HG03045 (cell line): ENCODE measurements around the gene MS4A18.
"Not testable (repeated sequence)": the region's sequence is repeated elsewhere in the genome, so short reads cannot be mapped to it uniquely, and the experiment has no call there.

Experiments
- ATAC-seq: cut with Tn5 transposase; IDR thresholded peaks from one replicate; pipeline ENCODE4 v1.9.1; 2021; ENCODE audit warnings: mild to moderate bottlenecking, moderate library complexity; ENCODE audit not compliant: unreplicated experiment

The MS4A18 gene

DNA sequence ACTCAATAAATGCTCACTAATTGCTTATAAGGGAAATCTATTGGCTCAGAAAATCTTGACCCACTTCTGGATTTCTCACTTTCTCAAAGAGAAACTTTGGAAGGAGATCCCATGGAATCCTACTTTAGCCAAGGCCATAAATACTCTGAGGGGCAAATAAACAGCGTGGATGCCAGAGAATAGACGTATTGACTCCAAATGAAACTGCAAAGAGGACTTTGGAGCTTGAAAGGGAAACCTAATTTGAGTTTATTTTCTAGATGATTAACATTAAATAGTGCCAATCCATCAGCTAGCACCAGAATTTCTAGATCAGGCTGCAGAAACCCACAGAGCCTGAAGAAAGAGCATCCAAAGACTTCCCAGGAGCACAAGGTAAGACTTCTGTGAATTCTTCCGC is at the start of gene MS4A18:
Gene MS4A18 (plus strand): TSS at position 301 of the 400 bp plus-strand sequence.
- no peak for ATAC-seq

DNA sequence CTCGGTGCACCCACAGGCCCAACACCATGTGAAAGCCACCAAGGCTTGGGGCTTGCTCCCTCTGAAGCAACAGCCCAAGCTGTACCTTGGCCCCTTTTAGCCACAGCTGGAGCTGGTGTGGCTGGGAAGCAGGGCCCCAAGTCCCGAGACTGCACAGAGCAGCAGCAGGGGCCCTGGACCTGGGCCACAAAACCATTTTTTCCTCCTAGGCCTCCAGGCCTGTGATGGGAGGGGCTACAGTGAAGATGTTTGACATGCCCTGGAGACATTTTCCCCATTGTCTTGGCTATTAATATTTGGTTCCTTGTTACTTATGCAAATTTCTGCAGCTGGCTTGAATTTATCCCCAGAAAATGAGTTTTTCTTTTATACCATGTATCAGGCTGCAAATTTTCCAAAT is 46.3 kb upstream of the MS4A18 start:
- not testable (repeated sequence) for ATAC-seq

DNA sequence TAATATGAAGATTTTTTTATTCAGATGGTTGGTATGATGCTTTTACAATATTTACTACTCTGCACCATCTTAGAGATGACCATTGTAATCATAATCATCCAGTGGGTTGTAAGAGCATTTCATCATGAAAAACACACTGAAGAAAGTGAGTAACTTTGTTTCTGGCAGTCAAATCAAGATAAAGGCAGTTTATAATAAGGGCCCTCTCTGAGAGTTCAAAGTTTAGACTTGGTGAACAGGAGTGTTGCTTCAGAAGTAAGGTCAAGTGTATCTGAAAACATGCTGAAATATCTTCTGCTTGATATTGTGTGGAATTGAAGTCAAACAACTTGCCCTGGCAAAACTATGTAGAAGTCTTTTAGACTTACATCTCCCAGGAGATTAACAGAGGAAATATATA is 44.6 kb upstream of the MS4A18 start:
- ATAC-seq = no peak

DNA sequence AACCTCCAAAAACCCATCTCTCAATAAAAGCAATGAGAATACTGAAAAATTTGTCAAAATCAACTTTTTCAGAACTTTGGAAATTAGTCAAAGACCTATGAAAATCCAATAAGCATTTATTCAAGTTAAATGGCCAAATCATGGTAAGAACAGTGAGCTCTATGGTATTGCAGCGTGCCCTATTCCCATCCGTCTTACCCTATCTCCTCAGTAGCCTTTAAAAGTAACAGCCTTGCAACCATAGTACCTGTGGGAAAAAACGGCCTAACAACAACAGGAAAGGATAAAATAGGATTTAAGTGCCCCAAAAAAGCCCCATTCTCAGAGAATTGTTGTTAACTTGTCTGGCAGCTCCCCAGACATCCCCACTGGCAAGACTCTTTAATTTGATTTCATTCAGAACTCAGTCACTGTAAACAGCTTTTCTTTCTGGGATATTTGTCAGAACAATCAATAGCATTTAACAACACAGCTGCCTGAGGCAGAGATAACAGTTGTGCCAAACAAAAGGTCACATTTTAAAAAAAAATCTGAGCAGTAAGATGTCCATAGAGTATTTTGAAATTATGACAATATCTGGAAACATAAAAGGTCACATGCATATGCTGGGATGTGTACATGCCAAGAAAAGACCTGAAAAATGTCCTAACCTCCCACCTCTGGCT is 43.9 kb upstream of the MS4A18 start:
- ATAC-seq = no peak

DNA sequence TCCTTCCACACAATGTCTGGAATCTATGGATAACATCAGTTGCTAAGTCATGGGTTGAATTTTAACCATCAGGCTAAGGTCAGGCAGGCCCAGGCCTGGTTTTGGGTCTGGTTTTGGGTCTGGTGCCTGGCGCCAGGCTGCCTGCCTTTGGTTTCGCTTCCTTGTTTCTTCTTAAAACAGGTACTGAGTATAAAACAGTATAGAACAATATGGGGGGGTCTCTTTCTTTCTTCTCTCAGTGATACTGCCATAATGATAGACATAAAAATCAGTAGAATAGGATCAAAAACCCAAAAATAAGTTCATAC is 40.0 kb upstream of the MS4A18 start:
- ATAC-seq = not testable (repeated sequence)

DNA sequence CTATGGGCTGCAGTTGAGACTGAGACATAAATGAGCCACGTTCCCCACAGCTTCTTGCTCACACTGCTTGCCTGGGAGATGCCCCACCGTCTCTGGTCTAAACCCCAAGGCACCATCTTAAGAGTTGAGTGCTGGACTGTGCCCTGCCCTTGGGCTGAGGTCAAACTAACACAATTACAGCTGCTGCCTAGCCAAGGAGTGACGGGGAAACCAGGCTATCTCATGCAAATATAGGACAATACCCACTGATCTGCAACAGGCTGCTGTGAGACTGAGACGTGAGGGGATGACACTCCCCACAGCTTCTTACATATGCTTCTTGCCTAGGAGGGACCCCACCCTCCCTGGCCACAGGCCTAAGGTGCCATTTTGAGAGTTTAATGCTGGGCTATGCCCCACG is 32.9 kb upstream of the MS4A18 start:
- ATAC-seq = no peak

DNA sequence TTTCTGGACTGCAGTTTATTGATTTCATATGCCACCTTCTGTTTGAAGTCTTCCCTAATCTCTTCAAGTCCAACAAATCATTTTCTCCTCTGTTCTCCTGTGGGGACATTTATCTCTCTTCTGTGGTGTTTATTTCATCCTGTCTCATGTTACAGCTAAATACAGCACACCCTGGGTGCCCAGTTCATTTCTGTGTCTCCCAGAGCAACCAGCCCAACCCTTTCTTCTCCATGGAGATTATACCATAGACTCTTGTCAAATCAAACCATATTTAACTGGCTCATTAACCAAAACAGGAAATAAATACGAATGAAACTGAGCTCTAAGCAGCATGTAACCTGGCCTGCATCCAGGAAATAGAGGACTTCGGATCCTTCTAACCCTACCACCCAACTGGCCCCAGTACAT is 25.2 kb upstream of the MS4A18 start, which contains the start of gene MS4A8:
Gene MS4A8 (plus strand): TSS at position 329 of the 408 bp plus-strand sequence. CDS start 1,249 bp downstream, outside the sequence.
- ATAC-seq = no peak

DNA sequence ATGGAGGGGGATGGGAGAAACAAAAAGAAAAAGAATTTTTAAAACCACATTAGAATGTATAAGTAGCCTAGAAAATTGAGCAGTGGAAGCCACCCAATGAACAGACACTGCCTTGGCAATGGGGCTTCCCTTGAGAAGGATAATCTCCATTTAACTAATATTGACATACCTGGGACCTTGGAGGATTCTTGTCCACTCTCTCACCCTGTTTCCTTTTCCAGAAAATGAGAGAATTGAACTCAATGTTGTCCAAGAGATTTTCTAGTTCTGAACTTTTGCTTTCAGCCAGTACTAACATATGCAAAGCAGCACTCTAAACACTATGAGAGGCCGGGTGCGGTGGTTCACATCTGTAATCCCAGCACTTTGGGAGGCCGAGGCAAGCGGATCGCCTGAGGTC is 24.6 kb upstream of the MS4A18 start:
- ATAC-seq = no peak

DNA sequence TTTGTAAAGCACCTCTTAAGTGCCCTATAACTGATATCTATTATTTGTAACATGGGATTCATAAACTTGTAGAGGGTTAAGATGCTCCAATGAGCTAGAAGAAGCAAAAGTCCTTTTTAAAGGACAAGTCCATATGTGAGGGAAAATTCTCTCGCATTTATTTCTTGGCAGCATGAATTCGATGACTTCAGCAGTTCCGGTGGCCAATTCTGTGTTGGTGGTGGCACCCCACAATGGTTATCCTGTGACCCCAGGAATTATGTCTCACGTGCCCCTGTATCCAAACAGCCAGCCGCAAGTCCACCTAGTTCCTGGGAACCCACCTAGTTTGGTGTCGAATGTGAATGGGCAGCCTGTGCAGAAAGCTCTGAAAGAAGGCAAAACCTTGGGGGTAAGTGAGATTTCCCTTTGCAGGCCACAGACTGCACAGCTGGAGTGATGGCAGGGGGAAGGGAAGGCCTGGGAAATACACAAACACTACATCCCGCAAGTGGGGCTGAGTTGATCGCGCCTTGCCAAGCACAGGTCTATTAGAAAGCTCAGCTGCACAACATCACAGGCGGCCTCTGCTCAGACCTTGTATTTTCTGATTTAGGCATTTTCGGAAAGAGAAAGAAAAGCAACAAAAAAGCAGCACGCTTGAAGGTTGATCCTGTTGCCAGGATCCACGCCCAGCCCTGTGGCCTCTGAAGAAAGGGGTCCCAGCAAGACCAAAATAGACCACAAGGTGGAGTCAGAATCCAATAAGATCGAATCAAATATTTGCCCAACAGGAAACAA is 23.6 kb upstream of the MS4A18 start:
- no peak for ATAC-seq

DNA sequence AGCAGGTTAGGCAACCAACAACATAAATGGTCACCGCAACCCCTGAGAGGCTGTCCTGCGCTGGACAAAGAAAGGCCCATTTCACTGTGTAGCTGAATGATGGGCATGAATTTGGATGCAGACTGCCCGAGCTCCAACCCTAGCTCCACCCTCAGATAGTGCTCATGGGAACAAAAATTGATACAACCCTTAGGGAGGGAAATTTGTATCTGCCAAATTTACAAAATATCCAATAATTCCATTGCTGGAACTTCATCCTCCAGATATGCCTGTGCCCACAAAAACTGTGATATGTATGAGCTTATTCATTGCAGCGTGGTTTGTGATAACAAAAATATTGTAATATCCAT is 23.1 kb upstream of the MS4A18 start:
- ATAC-seq = no peak

DNA sequence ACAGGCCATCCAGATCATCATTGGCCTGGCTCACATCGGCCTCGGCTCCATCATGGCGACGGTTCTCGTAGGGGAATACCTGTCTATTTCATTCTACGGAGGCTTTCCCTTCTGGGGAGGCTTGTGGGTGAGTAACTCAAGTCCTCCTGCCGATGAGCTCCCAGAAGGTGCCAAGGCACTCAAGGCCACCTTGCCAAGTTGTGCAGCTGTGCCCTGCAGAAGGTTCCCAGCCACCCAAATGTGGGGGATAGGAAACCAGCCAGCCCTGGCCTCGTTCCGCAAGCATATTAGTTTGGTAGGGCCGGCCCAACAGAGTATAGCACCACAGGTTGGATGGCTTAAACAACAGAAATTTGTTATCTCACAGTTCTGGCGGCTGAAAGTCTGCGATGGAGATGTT is 21.1 kb upstream of the MS4A18 start:
- no peak for ATAC-seq

DNA sequence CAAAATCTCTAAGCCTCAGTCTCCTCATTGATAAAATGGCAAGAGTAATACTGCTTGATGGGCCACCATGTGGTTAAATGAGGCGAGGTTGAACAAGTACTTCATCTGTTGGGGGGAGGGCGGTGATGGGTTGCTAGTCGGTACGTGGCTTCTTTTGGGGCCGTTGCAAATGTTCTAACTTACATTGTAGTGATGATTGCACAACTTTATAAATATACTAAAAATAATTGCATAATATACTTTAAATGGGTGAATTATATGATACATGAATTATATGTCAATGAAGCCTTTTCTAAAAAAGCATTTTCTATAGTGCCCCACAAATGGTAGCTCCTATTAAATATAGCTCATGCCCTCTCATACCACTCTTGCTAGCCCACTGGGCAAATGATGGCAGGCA is 18.6 kb upstream of the MS4A18 start:
- no peak for ATAC-seq

DNA sequence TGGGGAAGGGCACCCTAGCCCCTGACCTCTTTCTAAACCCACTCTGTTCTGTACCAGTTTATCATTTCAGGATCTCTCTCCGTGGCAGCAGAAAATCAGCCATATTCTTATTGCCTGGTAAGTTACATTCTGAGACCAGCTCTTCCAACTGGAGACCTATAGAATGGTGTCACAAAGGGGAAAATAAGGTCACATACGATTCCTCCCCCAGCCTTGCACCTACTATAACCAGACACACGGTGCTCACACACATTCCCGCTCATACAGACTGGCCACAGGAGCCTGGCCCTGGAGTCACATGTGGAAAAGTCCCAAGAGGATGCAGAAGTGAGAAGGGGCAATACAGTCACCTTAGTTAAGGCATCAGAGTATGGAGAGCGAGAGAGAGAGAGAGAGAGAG is 17.6 kb upstream of the MS4A18 start:
- ATAC-seq = no peak

DNA sequence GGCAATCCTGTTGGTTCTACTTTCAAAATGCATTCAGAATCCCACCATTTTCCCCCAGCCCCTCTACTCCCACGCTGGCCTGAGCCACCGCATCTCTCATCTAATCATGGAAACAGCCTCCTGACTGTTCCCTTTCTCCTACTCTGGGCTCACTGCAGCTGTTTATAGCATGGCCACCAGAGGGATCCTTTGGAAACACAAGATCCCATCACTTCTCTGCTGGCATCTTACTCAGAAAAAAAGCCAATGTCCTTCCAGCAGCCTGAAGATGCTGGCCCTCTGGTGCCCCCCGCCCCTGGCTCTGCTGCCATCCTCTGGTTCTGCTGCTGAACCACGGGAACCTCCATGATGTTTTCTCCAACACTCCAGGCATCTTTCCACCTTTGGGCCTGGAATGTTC is 14.0 kb upstream of the MS4A18 start:
- no peak for ATAC-seq

DNA sequence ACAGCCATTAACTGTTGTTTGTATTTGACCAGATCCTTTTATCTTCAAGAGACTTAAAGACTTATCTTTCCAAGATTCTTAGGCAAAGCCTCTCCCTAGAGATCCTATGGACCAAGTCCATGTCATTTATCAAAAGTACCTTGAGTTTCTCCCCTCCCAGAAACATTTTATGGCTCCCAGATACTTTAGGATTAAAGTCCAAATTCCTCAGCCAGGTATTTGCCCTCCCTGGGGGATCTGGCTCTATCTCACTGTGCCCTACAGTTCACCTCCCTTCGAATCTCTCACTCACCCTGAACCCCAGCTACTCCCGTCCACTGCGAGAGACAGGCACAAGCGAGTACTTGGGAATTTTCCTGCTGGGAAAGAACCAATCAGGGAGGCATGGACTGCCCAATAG is 13.2 kb upstream of the MS4A18 start:
- ATAC-seq = no peak

DNA sequence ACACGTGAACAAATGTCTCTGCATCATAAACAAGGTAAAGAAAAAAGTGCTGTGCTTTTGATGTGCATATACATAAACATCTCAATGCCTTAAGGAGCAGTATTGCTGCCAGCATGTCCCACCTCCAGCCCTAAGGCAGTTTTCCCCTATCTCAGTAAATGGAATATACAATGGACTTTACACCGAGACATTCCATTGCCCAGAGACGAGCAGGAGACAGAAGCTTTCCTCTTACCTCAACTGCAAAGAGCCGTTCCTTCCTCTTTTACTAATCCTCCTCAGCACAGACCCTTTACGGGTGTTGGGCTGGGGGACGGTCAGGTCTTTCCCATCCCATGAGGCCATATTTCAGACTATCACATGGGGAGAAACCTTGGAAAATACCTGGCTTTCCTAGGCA is 11.1 kb upstream of the MS4A18 start:
- ATAC-seq = not testable (repeated sequence)

DNA sequence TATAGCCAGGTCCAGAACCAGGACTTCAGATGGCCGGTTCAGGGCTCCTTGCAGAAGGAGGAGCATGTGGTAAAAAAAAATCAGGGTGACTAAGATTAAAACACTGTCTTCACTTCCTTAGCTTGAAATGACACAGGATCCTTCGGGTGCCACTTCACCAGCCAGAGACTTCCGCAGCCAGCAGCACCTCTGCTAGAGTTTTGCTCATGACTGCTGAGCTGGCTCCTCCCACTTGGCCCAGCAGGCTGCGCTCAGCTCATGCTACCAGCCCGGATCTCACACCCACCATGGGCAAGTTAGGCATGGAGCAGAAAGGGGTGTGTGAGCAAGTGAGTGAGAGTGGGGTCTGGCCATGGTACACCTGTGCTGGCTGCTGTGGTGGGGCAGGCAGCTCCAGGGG is 6.6 kb upstream of the MS4A18 start:
- no peak for ATAC-seq

DNA sequence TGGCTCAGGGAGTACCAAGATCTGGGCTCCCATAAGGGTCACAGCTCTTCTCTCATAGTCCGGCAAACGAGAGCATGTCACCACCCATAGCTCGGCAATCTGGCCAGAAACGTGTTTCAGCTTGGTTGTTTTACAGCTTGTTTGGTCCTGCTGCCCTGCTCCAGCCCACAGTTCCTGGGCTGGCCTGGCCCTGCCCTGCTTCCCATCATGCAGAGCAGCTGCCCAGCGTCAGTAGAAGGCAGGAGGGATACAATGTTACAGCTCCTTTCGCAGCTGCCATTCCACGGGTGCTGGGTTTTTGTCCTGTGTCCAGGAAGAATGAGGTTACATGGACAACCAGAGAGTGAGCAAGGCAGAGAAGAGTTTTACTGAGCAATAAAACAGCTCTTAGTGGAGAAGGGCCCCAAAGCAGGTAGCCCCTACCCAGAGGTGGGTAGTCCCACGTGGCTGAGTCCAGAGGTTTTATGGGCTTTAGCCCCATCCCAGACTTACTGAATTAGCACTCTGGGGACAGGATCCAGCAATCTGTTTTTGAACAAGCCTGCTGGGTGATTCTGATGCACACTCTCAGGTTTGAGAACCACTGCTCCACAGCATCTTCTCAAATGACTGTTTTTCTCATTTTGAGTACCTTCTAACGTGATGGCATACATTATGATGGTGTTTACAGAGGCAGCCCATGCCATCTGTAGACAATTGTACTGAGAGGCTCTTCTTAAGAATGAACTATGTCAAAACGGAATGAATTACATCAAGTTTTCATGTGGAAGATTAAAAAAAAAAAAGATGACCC is 5.8 kb upstream of the MS4A18 start:
- no peak for ATAC-seq

DNA sequence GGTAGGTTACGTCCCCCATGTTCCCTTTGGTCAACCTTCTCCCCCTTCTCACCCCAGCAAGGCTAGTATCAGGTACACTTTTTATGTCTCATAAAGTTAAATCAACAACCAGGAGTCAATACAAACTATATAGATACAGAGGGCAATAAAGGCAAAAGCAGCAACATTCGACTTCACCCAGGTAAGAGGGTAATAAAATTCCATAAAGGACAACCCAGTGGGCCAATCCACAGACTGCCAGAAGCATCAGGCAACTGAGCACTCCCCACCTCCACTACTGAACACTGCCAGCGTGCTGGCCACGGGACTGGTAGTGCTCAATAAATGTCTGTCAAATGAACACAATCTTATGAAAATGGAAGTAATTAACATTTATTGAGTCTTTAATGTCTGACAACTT is 5.1 kb upstream of the MS4A18 start:
- no peak for ATAC-seq

DNA sequence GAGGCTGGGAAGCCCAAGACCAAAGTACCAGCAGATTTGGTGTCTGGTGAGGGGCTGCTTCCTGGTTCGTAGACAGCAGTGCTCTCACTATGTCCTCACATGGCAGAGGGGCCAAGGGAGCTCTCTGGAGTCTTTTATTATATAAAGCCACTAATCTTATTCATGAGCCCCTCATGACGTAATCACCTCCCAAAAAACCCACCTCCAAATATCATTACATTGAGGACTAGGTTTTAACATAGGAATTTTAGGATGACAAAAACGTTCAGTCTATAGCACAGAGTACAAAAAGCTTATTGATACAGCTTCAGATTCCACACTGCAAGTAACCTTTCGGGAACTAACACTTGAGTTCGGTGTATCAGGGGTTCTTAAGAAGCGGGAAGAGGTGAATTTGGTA is 4.1 kb upstream of the MS4A18 start:
- no peak for ATAC-seq

DNA sequence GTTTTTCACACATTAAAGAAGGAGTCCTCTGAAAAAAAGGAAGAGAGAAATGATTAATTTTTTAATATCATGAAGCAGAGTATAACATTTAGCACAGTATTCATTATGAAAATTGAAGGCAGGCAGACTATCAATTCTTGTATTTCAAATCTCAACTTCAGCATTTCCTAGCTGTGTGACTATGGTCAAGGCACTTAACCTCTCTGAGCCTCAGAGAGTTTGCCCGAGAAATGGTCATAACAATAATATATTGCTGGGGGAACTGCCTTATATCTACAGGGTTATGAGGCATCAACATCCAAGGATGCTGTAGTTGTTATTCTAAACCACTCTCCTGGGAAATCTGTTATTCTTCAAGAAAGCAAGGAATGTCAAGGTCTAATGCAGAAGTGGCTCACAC is 1.1 kb downstream of the MS4A18 start:
- no peak for ATAC-seq

DNA sequence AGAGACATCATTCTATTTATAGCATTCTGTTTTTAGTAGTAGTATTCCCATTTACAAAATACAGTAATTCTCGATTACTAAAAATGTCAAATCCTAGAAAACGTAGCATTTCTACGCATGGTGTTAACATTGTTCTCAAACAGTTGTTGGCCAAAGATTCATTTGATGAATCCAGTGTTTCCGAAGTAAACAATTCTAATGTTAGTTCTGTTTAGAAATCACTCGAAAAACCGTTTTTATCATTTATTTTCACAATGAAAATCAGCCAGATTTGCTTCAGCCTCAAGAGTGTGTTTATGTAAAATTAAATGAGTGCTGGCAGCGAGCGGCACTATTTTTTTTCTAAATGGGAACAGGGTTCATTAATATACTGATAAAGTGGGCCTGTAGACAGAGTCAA is 7.1 kb downstream of the MS4A18 start:
- no peak for ATAC-seq
